AG20443 (cell line): ENCODE data around the gene GPHA2.
"Not testable (repeated sequence)": the region's sequence is repeated elsewhere in the genome, so short reads cannot be mapped to it uniquely, and the experiment has no call there.

Source experiments
- DNase-seq: peaks from one replicate; pipeline ENCODE4 v3.0.0; 2012; ENCODE audit warnings: low spot score, mixed read lengths

The GPHA2 gene, protein sequence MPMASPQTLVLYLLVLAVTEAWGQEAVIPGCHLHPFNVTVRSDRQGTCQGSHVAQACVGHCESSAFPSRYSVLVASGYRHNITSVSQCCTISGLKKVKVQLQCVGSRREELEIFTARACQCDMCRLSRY

DNA sequence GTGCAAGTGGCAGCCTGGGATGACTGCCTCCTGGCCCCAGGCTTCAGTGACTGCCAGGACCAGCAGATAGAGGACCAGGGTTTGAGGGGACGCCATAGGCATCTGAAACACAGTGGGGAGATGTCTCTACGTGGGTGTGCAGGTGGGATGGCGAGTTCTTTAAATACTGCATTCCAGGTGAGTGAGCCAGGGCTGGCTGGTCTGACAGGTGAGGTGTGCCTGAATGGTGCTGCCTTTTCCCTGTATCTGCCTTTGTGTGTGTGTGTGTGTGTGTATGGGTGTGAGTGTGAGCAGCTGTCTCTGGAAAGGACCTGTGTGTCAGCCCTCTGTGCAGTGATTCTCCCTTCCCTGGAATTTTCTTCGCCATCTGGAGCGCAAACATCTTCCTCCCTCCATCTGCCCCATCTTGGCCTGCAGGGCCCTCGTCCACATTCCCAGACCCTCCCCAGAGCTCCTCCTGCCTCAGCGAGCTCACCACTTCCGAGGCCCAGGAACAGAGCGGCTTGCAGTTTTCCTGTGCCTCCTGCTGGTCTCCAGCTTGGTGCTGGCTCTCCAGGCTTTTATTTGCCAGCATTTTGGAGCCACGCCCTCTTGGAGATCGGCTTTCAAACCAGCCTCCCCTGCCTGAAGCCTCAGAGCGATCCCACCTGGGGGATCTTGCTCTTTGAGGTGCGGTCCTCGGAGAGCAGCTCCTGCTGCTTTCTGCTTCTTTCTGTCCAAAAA, at the start of gene GPHA2:
TSS of gene GPHA2 (minus strand) at position 535 of the 723 bp plus-strand sequence. CDS start at position 102, 433 bp downstream.
- DNase-seq = peak; percentile 62

DNA sequence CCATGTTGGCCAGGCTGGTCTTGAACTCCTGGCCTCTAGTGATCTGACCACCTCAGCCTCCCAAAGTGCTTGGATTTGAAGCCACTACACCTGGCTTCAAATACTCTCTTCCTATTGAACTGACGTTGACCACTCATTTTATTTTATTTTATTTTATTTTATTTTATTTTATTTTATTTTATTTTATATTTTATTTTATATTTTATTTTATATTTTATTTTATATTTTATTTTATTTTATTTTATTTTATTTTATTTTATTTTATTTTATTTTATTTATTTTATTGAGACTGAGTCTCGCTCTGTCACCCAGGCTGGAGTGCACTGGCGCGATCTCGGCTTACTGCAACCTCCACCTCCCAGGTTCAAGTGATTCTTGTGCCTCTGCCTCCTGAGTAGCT, 47.6 kb upstream of the GPHA2 start:
- DNase-seq = not testable (repeated sequence)

DNA sequence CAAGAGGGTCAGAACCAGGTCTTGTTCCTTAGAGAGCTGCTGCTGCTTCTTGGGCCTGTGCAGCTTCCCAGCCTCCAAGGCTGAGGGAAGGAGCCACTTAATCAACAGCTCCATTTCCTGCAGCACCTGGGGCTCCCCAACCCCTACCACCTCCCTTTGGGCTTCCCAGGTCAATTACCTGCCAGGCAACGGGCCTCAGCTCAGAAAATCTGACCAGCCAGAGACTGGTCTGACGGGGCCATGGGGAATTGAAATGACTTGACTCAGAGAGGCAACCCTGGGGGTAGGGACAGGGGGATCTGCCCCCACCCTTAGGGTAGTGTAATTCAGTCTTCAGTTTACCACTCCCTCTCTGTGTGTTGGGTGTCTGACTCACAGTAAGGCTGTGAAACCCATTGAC, 41.0 kb upstream of the GPHA2 start:
- no peak for DNase-seq

DNA sequence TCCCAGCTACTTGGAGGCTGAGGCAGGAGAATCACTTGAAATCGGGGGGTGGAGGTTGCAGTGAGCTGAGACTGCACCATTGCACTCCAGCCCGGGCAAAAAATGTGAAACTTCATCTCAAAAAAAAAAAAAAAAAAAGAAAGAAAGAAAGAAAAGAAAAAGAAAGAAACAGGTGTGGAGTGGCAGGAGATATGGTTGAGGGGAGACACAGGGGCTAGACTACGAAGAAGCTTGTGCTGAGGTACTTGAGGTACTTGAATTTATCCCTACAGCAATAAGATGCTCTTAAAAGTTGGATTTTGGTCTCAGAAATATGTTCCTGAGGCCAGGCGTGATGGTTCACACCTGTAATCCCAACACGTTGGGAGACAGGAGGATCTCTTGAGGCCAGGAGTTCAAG, 38.4 kb upstream of the GPHA2 start:
- no peak for DNase-seq

DNA sequence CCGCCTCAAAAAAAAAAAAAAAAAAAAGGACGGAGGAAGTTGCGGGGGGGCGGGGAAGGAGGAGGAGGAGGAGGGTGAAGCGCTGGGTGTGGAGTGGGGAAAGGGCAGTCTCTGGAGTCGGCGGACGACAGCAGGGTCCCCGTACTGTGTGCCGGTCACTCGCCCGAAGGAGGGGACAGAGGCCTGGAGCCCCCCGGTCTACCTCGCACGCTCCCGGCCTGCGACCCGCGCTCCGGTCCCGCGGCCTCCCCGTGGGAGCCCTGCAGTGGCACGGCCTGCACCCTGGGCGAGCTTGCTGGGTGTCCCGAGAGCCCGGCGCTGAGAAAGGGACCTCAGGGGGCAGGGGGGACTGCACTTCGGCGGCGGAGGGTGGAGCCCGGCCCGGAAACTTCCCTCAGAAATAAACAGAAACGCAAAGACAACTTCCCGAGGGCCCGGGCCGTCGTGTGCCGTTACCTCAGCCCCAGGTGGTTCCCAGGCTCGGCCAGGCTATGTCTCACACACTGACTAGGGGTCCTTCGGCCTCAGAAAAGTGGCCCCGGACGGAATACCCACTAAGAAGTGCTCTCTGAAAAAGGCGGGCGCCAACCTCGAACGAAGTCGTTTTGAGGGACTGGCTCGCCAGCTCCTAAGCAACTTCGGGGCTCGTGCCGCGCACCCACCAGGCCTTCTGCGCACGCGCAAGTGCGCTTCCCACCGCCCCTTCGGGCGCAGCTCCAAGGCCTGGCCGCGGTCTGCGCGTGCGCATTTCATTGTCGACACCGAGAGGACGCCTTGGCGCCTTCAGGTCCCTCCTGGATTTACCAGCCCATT, 35.9 kb upstream of the GPHA2 start, which contains the start of gene MAJIN:
TSS of gene MAJIN (minus strand) at position 688 of the 813 bp plus-strand sequence. CDS start 12,703 bp downstream, outside the sequence.
- peak; percentile 89 for DNase-seq

DNA sequence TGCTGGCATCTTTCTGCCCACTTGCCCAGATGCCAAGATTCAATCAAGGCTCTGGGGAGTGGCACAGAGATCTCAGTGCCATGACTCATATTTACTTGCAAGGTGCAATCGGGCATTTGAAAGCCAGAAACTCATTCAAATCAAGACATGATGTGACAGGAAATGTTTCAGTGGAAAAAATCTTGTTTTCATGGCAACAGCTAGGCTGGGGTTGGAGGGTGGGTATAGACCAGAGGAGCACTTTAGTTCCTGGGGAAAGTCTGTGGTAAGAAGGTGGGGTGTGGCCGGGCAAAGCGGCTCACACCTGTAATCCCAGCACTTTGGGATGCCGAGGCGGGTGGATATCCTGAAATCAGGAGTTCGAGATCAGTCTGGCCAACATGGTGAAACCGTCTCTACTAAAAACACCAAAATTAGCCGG, 35.0 kb upstream of the GPHA2 start:
- no peak for DNase-seq

DNA sequence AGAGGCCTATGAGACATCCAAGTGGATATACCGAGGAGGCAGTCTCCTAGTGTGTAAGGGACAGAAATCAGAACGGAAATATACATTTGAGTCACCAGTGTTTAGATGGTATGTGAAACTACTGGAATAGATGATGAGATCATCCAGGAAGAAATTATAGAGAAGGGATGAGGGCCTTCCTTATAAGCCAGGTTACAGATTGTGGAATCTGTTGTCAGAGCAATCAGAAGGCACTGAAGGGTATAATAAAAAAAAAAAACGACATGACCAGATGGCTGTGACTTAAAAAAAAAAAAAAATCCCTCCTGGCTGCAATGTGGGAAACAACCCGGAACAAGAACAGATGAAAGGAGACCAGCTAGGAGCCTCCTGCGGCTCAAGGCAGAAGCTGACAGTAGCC, 33.5 kb upstream of the GPHA2 start:
- no peak for DNase-seq

DNA sequence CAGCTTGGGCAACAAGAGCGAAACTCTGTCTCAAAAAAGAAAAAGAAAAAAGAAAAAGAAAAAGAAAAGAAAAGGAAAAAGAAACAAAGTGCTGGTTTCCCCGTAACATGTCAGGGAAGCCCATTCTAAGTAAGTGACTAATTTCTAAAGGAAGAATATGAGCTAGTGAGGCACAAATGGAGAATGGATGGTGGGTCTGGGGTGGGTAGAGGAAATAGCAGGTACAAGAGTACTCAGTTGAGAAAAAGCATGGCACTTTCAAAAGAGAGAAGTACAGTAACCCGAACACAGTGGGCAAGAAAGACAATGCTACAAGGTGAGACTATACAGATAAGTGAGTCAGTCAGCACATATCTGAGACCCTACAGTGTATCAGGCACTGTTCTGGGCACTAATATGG, 31.7 kb upstream of the GPHA2 start:
- DNase-seq = no peak

DNA sequence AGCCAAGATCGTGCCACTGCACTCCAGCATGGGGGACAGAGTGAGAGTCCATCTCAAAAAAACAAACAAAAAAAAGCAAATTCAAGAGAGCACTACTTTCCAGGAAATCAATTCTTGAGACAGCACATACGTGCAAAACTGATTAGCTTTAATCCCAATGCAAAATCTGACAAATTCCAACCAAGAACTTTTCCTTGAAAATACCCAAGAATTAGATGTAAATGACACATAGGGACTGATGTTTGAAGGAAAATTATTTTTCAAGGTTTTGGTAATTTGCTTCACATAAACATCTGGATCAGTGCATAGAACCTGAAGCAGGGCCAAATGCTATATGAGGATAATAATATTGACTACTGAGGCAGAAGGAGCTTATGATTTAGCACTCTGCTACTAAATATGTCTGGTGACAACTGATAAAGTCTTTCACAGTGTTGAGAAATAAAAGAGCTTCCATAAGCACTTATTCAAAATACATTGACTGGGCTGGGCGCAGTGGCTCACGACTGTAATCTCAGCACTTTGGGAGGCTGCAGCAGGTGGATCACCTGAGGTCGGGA, 27.5 kb upstream of the GPHA2 start:
- DNase-seq = no peak

DNA sequence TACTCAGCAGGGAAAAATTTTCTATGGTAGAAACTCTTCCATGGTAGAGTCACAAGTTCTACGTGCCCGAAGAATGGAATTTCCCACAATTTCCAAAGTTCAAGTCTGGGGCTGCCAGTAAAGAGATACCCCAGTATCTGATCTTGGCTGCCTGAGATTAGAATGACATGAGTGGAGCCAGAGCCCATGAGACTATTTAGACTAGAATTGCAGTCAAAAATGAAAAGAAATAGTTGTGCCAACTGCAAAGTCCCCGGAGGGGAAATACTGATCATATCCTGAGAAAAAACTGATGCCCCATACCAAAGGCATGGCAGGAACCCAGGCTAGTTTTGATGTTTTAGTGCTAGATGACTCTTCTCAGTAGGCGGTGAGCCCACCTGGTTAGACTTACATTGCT, 25.0 kb upstream of the GPHA2 start:
- no peak for DNase-seq

DNA sequence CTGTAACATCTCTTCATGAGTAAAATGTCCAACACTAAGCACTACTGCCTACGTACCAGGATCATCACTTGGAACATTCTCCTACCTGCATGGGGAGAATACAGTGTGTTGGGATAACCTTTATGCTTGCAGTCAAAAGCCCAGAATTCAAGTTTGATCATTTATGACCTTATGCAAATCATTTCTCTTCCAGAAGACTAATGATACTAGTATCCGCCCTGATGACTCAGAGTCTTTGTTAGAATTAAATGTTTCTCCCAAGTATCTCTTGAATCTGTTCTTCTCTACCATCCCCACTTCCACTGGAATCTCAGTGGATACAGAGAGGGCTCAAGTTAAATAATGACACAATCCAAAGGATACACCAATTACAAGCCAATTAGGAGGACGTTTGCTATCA, 23.8 kb upstream of the GPHA2 start:
- no peak for DNase-seq

DNA sequence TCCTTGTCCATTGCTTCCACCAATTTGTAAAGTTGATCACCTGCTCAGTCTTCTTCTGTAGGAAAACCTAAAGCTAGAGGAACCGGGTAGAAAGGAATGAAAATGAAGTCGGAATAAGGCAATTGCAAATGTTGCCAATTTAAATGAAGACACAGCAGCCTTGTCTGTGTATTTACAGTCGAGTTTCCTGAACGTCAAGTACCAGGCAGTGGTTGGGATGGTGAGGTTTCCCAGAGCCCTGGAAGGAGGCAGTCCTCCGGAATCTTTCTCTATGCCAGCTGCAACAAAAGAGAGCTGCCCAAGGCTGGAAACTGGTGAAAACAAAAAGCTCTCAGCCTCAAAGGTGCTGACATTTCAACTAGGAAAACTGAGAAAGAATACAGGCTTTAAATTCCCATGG, 18.5 kb upstream of the GPHA2 start:
- DNase-seq = no peak

DNA sequence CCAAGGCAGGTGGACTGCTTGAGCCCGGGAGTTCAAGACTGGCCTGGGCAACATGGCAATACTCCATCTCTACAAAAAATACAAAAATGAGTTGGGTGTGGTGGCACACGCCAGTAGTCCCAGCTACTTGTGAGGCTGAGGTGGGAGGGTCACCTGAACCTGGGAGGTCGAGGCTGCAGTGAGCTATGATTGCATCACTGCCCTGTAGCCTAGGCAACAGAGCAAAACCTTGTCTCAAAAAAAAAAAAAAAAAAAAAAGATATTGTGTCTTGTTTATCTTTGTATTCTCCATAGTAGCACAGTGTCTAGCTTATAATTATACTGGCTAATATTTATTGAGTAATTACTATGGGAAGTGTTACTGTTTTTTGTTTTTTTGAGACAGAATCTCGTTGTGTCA, 15.8 kb upstream of the GPHA2 start:
- DNase-seq = no peak

DNA sequence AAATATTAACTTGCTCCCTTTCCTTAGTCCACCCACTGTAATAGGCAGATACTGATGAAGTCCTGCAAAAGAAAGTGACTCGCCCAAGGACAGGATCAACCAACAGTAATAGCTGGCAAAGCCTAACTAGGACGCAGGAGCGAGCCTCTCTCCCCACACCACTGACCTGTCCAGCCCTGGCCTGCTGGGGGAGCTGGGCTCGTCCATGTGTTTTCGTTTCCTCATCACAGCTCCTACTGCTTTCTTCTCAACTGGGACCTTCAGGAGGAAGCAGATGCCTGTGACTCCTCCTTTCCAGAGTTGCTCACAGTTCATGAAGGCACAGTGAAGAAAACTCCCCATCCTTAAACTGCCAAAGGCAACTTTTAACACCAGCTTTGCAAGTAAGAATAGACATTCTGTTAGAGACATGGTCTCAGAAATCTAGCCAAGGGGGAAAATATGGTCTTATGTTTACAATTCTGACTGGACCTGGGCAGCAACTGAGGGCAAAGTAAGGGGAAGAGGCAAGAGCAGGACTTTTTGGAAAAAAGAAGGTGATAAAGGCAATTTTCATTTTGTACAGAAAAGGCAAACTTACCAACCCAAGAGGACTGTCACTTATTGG, 11.6 kb upstream of the GPHA2 start:
- DNase-seq = no peak

DNA sequence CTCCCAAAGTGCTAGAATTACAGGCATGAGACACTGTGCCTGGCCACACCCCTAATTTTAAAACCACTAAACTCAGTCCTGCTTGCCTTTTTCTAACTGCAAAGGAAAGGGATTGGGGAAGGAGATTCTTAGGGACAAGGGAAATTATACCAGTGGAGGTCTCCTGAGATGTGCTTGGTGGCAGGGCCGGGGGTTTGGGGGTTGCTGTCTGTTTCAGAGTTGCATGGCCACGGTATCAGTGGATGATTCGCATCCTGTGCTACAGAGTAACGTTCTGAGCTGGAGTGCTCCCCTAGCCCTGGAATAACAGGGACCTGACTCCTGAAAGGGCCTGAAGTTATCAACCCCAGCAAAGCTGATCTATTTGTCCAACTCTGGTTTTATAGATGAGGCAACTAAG, 846 bp upstream of the GPHA2 start:
- DNase-seq = no peak

DNA sequence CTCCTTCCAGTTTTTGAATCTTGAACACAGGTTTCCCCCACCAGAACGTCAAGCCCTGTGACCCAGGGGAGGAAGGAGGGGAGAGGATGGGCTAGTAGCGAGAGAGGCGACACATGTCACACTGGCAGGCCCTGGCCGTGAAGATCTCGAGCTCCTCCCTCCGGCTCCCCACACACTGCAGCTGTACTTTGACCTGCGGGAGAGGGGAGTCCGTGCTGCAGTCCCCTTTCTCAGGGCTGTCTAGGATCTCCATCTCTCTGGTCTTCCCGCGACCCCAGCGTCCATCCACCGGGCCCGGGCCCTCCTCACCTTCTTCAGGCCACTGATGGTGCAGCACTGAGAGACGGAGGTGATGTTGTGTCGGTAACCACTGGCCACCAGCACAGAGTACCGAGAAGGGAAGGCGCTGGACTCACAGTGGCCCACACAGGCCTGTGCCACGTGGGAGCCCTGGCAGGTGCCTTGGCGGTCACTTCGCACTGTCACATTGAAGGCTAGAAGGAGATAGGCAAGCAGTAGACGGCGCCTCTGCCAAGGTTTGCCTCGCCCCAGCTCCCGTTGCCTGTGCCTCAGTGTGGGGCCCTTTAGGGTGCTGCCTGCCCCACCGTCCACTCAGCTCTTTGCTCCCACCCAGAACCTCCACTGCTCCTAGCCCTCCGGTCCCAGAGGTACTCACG, 873 bp downstream of the GPHA2 start:
- no peak for DNase-seq

DNA sequence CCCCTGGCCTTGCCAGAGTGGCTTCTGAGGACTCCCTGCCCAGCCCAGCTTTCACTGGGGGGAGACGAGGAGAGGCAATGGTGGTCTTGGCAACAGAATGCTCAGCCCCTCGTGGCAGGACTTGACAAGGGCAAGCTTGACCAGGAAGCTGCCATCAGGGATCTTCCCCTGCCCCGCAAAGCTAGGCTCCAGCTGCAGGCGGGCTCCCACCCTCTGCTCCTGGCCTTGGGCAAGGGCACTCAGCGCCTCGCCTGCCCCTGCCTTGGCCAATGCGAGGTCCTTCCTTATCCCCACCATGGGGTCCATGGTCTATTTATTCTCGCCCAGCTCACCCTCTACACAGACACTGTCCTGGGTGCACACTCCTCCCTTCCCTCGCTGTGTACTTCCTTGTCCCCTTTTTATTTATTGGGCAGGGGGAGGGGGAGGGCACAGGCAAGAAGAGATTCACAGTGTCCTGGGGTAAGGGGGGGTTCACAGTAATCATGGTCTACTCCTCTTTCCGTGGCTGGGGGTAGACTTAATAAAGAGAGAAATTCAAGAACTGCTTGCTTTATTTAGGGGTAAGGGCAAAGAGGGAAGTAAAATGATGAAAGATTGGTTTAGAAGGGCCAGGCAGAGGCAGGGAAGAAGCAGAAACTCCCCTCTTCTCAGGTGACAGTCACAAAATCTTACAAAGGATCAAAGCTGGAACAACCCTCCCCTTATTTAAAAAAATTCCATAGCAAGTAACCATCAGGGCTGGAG, 1.6 kb downstream of the GPHA2 start:
- DNase-seq = no peak

DNA sequence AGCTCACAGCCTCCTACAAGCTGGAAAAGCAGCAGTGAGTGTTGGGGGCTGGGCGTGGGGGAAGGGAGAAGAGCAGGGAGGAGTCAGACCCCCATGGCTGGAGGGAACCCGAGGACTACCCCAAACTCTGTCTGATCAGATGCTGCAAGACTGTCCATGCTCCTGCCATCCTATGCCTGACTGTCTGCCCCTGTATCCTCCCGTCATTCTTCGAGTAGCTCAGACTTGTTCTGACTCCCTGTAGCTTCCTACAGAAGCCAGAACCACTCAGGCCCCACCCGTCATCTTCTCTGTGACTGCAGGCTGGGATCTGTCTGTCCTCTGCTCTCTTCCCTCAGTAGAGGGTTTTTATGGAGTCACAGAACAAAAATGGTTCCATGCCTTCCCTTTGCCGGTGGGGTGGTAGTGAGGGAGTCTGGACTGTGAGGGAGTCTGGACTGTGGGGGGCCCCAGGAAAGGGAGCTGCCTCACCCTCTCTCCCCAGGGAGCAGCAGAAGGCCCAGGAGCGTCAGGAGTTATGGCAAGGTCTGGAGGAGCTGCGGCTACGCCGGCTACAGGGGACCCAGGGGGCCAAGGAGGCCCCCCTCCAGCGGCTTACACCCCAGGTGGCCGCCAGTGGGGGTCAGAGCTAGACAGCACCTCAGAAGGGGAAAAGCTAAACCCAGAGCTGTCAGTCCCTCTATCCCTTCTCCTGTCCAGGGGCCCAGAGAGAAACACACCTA, 2.3 kb downstream of the GPHA2 start:
- DNase-seq = no peak

DNA sequence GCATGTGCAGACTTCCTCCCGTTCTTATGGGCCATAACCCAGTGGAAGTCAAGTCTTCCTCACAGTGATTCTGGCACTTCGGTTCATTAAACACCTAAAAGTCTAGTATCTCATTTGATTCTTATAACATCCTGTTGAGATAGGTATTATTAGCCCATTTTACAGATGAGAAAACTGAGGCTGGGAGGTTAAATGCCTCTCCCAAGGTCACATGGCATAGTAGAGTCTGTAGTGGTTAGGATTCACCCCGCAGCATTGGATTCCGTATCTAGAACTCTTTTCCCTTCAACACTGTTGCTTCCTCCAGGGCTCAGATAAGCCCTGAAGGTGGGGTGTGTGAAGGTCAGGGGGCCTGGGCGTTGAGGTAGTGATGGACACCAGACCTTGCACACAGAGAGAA, 3.4 kb downstream of the GPHA2 start:
- DNase-seq = no peak

DNA sequence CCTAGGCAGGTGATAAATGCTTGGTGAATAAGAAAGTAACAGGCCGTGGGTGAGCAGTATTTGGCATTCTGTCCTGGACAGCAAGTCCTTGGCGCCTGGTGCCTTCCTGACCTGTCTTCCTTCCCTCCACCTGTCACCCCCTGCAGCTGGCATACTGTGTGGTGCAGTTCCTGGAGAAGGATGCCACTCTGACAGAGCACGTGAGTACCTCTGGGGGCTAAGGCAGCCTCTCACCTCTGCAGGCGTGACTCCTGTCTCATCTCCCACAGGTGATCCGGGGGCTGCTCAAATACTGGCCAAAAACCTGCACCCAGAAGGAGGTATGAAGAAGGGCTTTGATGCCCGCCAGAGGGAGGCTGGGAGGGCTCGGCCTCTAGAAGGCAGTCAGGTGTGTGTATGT, 4.4 kb downstream of the GPHA2 start:
- no peak for DNase-seq
